Muscle of arm (tissue), 14 donors: ENCODE measurements around the gene MESP2. TPM values are rescaled to one million over a fixed set of nuclear protein-coding genes. Genes with fewer than 3 reads are reported as not detected.

Experiments
- DNase-seq: peaks from one replicate; pipeline ENCODE4 v3.0.0-alpha.2; 2013
- long read RNA-seq, 11 donors: transcript quantifications; one replicate each; lab custom pipeline, GENCODE V29; 2026
- polyA plus RNA-seq, 12 donors: library from polyadenylated mRNA; unstranded; fragments of 120-200 nt; gene quantifications; one replicate each; pipeline ENCODE4 v1.2.1, GENCODE V29; 2013; ENCODE audit not compliant: insufficient read length in 12 of 12

MESP2 gene
- polyA plus RNA-seq: 1 to 10 TPM in 1 of 12 donors, under 1 TPM in 7, not detected in 4; 0.11 to 1.0 (median 0.40) TPM
- long read RNA-seq, donor 1, partial matches to known transcripts: 2,004 of 2,166 reads
- long read RNA-seq, donor 1, other reads (novel, unspliced or antisense): 162 of 2,166 reads
- long read RNA-seq, donor 2: 0 reads
- long read RNA-seq, donor 3: 0 reads
- long read RNA-seq, donor 4: 0 reads
- long read RNA-seq, donor 5, partial matches to known transcripts: 0 of 1 reads
- long read RNA-seq, donor 5, other reads (novel, unspliced or antisense): 0 of 1 reads
- long read RNA-seq, donor 6: 0 reads
- long read RNA-seq, donor 7: 0 reads
- long read RNA-seq, donor 8: 0 reads
- long read RNA-seq, donor 9: 0 reads
- long read RNA-seq, donor 10: 0 reads
- long read RNA-seq, donor 11: 0 reads

DNA sequence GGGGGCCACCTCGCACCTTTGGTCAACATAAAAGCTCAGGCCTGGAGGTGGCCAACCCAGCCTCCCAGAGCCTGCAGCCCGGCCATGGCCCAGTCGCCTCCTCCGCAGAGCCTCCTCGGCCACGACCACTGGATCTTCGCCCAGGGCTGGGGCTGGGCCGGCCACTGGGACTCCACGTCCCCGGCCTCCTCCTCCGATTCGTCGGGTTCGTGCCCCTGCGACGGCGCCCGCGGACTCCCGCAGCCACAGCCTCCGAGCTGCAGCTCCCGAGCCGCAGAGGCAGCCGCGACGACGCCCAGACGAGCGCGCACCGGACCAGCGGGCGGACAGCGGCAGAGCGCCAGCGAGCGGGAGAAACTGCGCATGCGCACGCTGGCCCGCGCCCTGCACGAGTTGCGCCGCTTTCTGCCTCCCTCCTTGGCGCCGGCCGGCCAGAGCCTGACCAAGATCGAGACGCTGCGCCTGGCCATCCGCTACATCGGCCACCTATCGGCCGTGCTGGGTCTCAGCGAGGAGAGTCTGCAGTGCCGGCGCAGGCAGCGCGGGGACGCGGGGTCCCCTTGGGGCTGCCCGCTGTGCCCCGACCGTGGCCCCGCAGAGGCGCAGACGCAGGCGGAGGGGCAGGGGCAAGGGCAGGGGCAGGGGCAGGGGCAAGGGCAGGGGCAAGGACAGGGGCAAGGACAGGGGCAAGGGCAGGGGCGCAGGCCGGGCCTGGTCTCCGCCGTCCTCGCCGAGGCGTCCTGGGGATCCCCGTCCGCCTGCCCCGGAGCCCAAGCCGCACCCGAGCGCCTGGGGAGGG lies at the start of gene MESP2:
TSS of gene MESP2 (plus strand) at position 59 of the 799 bp plus-strand sequence. CDS start at position 85, 26 bp downstream.
- peak; percentile 88 for DNase-seq

DNA sequence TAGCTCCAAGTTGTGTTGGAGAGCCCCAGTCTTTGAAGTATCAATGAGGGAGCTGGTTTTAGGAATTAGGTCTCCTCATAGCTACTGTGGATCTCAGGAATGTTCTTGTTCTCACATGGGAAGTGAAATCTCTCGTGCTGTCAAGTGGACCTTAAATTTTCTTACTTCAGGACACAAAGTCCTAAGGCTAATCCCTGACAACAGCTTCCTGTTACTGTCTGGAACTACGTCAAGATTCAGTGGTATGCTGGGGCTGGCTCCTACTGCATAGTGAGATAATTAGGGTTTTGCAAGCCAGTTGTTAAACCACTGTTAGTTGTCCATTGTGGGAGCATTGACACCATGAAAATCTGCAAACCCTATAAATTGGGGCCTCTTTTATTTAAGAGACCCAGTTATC lies 47.9 kb upstream of the MESP2 start:
- no peak for DNase-seq

- no peak for DNase-seq
These were observed 44.9 kb upstream of the MESP2 start for GRCh38 chr15:89731275-89731674.

DNA sequence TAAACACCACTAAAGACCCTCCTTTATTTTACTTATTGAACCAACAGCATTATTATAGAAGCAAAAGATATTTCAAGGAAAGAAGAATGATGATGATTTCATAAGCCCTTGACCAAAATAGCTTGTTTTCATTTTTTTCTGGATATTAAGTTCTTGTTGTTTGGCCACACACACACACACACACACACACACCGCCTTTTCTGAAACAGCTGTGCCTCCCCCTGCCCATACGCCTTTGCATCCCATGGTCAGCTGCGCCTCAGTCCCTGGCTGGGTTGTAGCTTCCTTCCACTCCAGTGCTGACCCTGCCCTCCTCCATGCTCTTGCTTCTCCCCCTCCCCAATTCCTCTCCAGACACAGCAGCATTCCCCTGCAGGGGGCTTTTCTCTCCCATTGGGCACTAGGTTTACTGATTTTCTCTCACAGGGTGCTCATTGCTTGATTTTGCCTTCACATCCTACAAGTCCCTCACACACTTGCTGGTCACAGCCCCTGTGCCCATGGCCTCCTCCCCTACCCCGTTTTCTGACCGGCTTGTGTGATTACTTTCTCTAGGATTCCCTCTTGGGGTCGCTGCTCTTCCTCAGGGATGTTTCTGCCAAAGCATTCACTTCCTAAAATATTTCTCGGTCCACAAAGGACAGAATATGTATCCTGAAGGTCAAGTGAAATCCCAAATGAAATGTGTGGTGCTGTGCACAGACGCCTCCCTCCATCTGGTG lies 43.5 kb upstream of the MESP2 start:
- no peak for DNase-seq

DNA sequence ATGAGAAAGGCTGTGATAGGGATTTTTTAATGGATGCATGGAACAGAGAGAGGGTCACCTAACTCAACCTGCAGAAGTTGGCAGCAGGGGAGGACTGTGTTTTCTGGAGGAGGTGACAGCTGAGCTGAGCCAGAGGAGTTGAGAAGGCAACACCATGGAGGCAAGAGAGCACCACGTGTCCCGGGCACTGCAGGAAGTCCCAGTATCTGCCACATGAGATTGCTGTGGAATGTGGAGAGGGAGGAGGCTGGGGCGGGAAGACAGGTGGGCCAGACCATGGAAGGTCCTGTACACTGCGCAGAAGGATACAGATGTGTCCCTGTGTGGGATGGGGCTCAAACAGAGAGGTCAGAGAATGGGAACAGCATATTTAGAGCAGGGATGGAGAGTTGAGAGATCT lies 40.4 kb upstream of the MESP2 start:
- no peak for DNase-seq

- peak; percentile 77 for DNase-seq
These were observed 36.0 kb upstream of the MESP2 start for GRCh38 chr15:89740137-89740536.

- DNase-seq: no peak
These were observed 33.1 kb upstream of the MESP2 start for GRCh38 chr15:89743011-89743410.

DNA sequence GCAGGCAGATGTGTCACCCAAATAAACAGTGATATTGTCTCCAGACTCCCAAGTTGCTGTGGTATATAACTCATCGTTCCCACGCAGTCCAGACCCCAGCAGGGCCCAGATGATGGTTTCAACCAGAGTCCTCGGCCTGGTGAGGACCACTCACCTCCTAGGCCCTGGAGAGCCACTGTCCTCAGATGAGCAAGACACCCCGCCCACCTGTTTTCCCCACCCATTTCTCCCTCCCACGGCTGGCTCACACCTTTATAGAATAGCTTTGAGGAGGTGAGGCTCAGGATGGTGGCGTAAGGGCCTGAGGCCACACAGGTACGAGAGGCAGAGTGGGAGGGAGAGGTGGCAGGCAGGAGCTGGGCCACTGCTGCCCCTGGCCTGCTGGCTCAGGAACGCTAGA lies 32.5 kb upstream of the MESP2 start:
- no peak for DNase-seq

DNA sequence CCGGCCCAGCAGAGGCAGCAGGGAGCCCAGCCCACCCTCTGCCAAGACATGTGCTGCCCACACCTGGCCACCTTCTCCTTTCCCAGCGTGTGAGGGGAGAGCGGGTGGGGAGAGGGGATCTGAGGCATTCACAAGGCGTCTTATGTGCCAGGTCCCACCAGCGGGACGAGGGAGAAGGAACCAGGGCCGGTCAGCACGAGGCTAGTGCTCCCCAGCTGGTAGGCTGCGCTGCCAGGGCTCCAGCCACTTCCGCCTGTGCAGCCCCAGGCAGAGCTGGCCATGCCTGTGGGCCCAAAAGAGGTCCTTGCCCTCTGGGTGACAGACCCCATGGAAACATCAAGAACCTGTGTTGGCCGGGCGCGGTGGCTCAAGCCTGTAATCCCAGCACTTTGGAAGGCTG lies 31.0 kb upstream of the MESP2 start:
- no peak for DNase-seq

GRCh38 chr15:89745768-89746167 lies 30.4 kb upstream of the MESP2 start:
- DNase-seq: no peak

DNA sequence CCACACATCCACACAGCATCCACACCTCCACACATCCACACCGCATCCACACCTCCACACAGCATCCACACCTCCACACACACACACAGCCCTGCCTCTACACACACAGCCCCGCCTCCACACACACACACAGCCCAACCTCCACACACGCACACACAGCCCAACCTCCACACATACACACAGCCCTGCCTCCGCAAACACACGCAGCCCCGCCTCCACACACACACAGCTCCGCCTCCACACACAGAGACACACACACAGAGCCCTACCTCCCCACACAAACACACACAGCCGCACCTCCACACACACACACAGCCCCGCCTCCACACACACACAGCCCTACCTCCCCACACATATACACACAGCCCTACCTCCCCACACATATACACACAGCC lies 29.7 kb upstream of the MESP2 start:
- no peak for DNase-seq

- no peak for DNase-seq
These were observed 28.1 kb upstream of the MESP2 start for GRCh38 chr15:89747708-89748682.

GRCh38 chr15:89749054-89749453 lies 27.1 kb upstream of the MESP2 start:
- no peak for DNase-seq

GRCh38 chr15:89749526-89749925 lies 26.6 kb upstream of the MESP2 start:
- DNase-seq: no peak

DNA sequence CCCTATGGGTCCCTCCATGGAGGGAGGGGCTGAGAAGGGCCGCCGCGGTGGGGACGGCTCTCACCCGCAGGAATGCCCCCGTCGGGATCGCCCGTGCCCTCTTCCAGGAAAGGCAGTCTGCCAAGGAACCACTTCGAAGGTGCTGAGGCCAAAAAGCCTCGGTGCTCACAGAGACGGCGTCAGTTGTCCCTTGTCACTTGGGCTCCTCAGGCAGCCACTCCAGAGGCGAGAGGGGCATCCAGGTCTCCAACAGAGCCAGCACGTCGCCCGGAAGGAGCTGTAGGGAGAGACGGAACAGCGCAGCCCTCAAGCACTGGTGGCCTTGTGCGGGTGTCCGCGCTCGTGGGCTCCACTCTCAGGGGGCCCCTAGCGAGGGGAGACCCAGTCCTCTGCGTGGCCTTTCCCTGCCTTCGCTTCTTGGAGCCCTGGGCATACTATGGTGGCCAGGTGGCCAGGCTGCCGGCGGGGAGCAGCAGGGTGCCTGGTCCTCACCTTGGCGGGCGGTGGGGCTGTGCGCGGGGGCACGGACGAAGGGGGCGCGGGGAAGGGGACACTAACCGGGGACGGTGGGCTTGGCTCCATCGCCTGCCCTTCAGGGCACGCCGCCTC lies 26.1 kb upstream of the MESP2 start:
- DNase-seq: no peak

GRCh38 chr15:89750560-89751542 lies 25.3 kb upstream of the MESP2 start, which contains the start of gene MESP1:
Gene MESP1, minus strand, starts transcription at chr15:89751249. Its CDS starts 18 bp downstream, at chr15:89751231.
- peak; percentile 91 for DNase-seq

- DNase-seq: no peak
These were observed 24.4 kb upstream of the MESP2 start for GRCh38 chr15:89751748-89752147.

- no peak for DNase-seq
These were observed 22.3 kb upstream of the MESP2 start for GRCh38 chr15:89753855-89754254.
